Renal cortical epithelial cell (primary cell): ENCODE data around the gene GAMT. TPM values are rescaled to one million over a fixed set of nuclear protein-coding genes. Genes with fewer than 3 reads are reported as not detected.

Experiments used
- DNase-seq: peaks from one replicate; pipeline ENCODE4 v3.0.0-alpha.2; 2011; ENCODE audit warnings: low read depth
- total RNA-seq: library from RNA; depleted of rRNA; stranded (reverse); fragments of >200 nt; gene quantifications from 2 replicates; pipeline ENCODE4 v1.2.3, GENCODE V29; 2014

The GAMT gene
- total RNA-seq, 1 donor from 2014 or later: 15.4 TPM

GRCh38 chr19:1400281-1401137 is 833 bp downstream of the GAMT start:
- DNase-seq: no peak

GRCh38 chr19:1399745-1400144 is 1.6 kb downstream of the GAMT start:
- DNase-seq: no peak

GRCh38 chr19:1399079-1399478 is 2.3 kb downstream of the GAMT start:
- DNase-seq: no peak

GRCh38 chr19:1397838-1398237 is 3.5 kb downstream of the GAMT start:
- DNase-seq: no peak

- no peak for DNase-seq
These were observed 4.3 kb downstream of the GAMT start for GRCh38 chr19:1396768-1397679.

GRCh38 chr19:1396019-1396767 is 5.1 kb downstream of the GAMT start:
- DNase-seq: no peak

- no peak for DNase-seq
These were observed 5.9 kb downstream of the GAMT start for GRCh38 chr19:1395194-1396018.

GRCh38 chr19:1394252-1395193 is 6.8 kb downstream of the GAMT start:
- DNase-seq: no peak

- no peak for DNase-seq
These were observed 7.5 kb downstream of the GAMT start for GRCh38 chr19:1393841-1394240.

GRCh38 chr19:1392939-1393530 is 8.3 kb downstream of the GAMT start:
- no peak for DNase-seq

GRCh38 chr19:1392407-1392806 is 8.9 kb downstream of the GAMT start:
- DNase-seq: no peak

GRCh38 chr19:1390890-1391423 is 10.4 kb downstream of the GAMT start:
- no peak for DNase-seq

GRCh38 chr19:1389033-1389940 is 12.1 kb downstream of the GAMT start:
- DNase-seq: no peak

- no peak for DNase-seq
These were observed 12.7 kb downstream of the GAMT start for GRCh38 chr19:1388637-1389026.

- DNase-seq: no peak
These were observed 13.4 kb downstream of the GAMT start for GRCh38 chr19:1387684-1388636.

- DNase-seq: no peak
These were observed 14.2 kb downstream of the GAMT start for GRCh38 chr19:1386945-1387683.
